HG03064 (cell line): ENCODE data around the gene SLC25A1.

ENCODE experiments used
- ATAC-seq: cut with Tn5 transposase; IDR thresholded peaks from one replicate; pipeline ENCODE4 v1.9.1; 2021; ENCODE audit warnings: low read depth; ENCODE audit not compliant: unreplicated experiment

Gene SLC25A1

GRCh38 chr22:19126309-19127273, 51.9 kb downstream of the SLC25A1 start:
- no peak for ATAC-seq
